Naive B cell (primary cell): ENCODE measurements around the gene BRSK2. TPM values are rescaled to one million over a fixed set of nuclear protein-coding genes. Genes with fewer than 3 reads are reported as not detected.
A peak's percentile ranks its signal among the peaks of the same experiment; 100 is the strongest.
"Not testable (repeated sequence)": the region's sequence is repeated elsewhere in the genome, so short reads cannot be mapped to it uniquely, and the experiment has no call there.

ENCODE experiments used
- ATAC-seq, 2 donors: fragments of 150-1000 bp; cut with Tn5 transposase; 2 replicates each; pipeline ENCODE4 v1.10.0; 2021; ENCODE audit warnings: low read depth in 2 of 2, mild to moderate bottlenecking in 2 of 2, moderate library complexity in 2 of 2
- DNase-seq: peaks from one replicate; pipeline ENCODE4 v3.0.0; 2022
- H3K27ac Mint-ChIP-seq, 6 donors: one replicate each; pipeline ENCODE4 v1.8.0; 2020 to 2022; ENCODE audit warnings: mild to moderate bottlenecking in 6 of 6, mixed read lengths in 6 of 6, moderate library complexity in 5 of 6, inconsistent platforms in 2 of 6
- H3K27me3 Mint-ChIP-seq, 3 donors: one replicate each; pipeline ENCODE4 v1.8.0; 2021 to 2022; ENCODE audit warnings: mixed read lengths in 3 of 3, mild to moderate bottlenecking in 1 of 3
- H3K36me3 Mint-ChIP-seq, 2 donors: one replicate each; pipeline ENCODE4 v1.8.0; 2020 to 2022; ENCODE audit warnings: mixed read lengths in 2 of 2, inconsistent platforms in 1 of 2, mild to moderate bottlenecking in 1 of 2
- H3K4me1 Mint-ChIP-seq, 3 donors: one replicate each; pipeline ENCODE4 v1.8.0; 2020 to 2022; ENCODE audit warnings: mixed read lengths in 3 of 3, inconsistent platforms in 1 of 3, mild to moderate bottlenecking in 1 of 3, moderate library complexity in 1 of 3
- H3K4me3 Mint-ChIP-seq, 8 donors: one replicate each; pipeline ENCODE4 v1.8.0; 2020 to 2022; ENCODE audit warnings: mild to moderate bottlenecking in 8 of 8, mixed read lengths in 8 of 8, moderate library complexity in 8 of 8, inconsistent platforms in 2 of 8
- H3K9me3 Mint-ChIP-seq, 7 donors: one replicate each; pipeline ENCODE4 v1.8.0; 2020 to 2022; ENCODE audit warnings: mixed read lengths in 7 of 7, mild to moderate bottlenecking in 5 of 7, inconsistent platforms in 2 of 7, moderate library complexity in 1 of 7
- polyA plus RNA-seq, 6 donors: library from polyadenylated mRNA; unstranded; fragments of 300-500 nt; fragmentation: Illumina TruSeq; gene quantifications; one replicate each; pipeline ENCODE4 v1.2.3, GENCODE V29; 2021; ENCODE audit warnings: low read depth in 6 of 6

Gene BRSK2
- polyA plus RNA-seq, 6 donors from 2014 or later, result 0.10 TPM; not detected in 4

DNA sequence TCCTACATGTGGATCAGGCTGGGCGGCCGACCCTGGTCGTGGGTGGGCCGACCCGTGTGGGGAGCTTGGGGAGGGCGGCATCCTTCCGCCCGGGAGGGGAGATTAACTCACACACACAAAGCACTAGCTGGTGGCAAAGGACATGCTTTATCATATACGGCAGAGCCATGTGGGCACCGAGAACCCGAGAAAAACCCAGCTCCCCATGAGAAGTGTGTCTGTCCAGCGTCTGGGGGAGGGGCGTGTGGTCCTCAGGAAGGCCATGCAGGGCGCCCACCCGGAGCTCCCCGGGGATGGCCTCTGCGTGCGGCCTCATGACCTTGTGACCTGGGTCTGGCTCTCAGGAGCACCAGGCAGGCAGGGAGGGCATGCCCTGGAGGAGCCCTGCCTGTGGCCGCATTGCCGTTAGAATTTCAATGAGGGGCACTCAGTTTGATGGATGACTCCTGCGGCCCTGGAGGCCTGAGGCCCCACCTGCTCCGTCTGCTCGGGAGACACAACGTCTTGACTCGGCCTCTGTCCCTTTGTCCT, 40.9 kb upstream of the BRSK2 start:
- H3K4me1 Mint-ChIP-seq, result peaks cover 0 to 3% (median 0%) of the 10 kb centered on the region in 3 donors
- no peak for ATAC-seq

DNA sequence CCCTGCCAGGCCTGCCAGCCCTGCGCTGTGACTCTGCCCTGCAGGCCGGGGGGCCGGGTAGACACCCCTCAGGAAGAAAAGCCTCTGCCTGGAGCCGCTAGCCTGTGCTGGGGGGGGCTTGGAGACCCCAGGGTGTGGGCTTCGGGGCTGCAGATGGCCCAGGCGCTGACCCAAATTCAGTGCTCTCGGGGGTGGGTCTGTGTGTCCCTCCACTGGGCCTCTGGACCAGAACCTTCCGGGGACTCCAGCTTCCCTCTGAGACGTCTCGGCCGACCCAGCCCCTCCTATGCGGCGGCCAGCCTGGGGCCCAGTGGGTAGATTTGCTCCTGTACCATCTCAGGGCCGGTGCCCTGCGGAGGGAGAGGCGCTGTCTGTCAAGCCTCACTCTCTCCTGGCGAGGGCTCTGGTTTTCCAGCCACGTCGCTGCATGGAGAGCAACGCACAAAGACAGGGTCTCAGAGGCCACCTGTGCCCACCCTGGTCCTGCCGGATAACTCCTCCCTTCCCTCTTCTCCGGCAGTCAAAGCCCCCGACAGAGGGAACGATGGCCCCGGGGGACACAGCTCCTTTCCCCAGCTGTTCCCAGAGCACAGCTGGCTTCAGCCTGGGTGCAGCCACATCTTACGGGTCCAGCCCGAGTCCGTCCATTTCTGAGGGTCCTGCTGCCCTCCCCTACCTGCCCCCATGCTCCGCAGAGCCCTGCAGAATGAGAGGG, 40.2 kb upstream of the BRSK2 start:
- no peak for DNase-seq
- Mint-ChIP-seq H3K9me3 (no peaks in the 10 kb centered on the region), H3K4me3 (no peak overlapping the region), H3K27me3 (peaks cover 0 to 13% (median 0%) of the 10 kb centered on the region in 3 donors), H3K36me3 (no peaks in the 10 kb centered on the region), H3K27ac (no peak overlapping the region), H3K4me1 (peaks cover 0 to 3% (median 0%) of the 10 kb centered on the region in 3 donors)
- ATAC-seq, result no peak

More for the DNA sequence above, 40.9 kb upstream of the BRSK2 start:
- H3K27me3 Mint-ChIP-seq, result peaks cover 0 to 7% (median 0%) of the 10 kb centered on the region in 3 donors
- H3K9me3 Mint-ChIP-seq, result no peaks in the 10 kb centered on the region
- H3K27ac Mint-ChIP-seq, result no peak overlapping the region
- no peaks in the 10 kb centered on the region for H3K36me3 Mint-ChIP-seq
- H3K4me3 Mint-ChIP-seq, result no peak overlapping the region
- DNase-seq, result no peak

DNA sequence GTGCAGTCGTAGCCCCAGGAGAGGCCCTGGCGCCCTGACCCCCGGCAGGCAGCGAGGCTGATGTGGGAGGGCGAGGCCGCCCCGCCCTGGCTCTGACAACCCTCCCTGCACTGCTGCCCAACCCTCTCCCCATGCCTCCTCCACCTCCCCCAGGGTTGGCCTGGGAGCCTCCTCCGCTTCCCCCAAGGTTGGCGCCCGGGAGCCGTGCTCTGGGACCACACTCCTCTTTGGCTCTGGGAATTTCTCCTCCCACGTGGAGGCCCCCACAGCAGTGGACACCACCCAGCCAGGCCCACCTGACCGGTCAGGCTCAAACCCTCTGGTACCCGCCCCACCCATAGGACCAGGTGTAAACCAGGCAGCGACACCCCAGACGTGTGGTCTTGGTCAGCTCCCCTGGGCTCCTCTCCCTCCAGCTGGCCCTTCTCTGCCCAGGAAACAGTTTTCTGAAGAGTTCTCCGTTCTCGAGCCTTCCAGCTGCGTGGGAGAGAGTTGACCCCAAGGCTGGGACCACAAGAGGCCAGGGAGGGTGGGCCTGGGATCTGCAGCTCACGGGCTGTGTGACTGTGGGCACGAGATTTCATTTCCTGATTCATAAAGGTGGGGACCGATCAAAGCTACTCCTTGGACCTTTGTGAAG, 39.5 kb upstream of the BRSK2 start:
- peaks cover 0 to 13% (median 0%) of the 10 kb centered on the region in 3 donors for H3K27me3 Mint-ChIP-seq
- no peaks in the 10 kb centered on the region for H3K9me3 Mint-ChIP-seq
- H3K36me3 Mint-ChIP-seq, result no peaks in the 10 kb centered on the region
- DNase-seq (no peak), ATAC-seq (no peak)
- no peak overlapping the region for H3K27ac Mint-ChIP-seq
- peaks cover 0 to 3% (median 0%) of the 10 kb centered on the region in 3 donors for H3K4me1 Mint-ChIP-seq
- H3K4me3 Mint-ChIP-seq, result no peak overlapping the region

DNA sequence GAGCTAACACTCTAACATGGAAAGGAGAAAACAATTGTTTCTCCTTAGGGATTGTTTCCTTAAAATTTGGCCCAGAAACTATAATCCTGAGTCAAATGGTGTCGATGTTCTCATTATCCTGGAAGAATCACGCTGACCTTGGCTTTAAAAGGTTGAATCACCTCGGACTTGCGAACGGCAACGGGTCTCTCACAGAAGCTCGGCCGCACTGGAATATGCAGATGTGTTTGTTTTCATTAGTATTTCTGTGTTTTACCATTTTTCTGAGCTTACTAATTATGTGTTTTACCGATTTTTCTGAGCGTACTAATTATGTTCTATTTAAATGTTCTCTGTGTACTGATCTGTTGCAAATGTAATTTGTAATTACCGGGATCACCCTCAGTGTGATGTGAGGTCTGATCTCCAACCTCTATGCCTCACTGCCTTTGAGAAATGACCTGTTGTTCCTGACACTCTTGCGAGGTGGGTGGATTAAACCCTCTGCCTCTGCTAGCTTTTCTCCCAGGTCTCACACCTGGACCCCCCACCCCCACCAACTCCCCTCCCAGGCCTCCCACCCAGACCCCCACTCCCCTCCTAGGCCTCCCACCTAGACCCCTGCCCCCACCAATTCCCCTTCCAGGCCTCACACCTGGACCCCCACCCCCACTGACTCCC, 38.3 kb upstream of the BRSK2 start:
- no peak overlapping the region for H3K27ac Mint-ChIP-seq
- H3K36me3 Mint-ChIP-seq, result no peaks in the 10 kb centered on the region
- no peak for ATAC-seq

DNA sequence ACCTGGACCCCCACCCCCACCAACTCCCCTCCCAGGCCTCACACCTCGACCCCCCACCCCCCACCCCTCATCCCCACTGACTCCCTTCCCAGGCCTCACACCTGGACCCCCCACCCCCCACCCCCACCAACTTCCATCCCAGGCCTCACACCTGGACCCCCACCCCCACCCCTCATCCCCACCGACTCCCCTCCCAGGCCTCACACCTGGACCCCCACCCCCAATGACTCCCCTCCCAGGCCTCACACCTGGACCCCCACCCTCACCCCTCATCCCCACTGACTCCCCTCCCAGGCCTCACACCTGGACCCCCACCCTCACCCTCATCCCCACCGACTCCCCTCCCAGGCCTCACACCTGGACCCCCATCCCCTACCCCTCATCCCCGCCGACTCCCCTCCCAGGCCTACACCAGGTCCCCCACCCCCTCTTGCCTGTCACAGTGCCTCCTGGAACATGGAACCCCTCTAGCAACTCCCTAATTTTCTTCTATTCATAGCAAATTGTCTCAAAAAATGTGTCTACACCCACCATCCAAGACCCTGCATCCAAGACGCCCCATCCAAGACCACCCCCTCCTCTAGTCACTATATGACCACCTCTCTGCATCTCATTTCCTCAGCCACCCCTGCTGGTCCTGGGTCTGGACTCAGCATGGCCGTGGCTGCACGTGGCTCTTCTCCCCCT, 36.9 kb upstream of the BRSK2 start:
- Mint-ChIP-seq H3K27ac (no peak overlapping the region), H3K27me3 (peaks cover 7 to 27% (median 16%) of the 10 kb centered on the region in 3 donors), H3K4me1 (peaks cover 0 to 5% (median 0%) of the 10 kb centered on the region in 3 donors), H3K4me3 (no peak overlapping the region), H3K36me3 (no peaks in the 10 kb centered on the region), H3K9me3 (no peaks in the 10 kb centered on the region)
- DNase-seq, result no peak
- no peak for ATAC-seq

More for the DNA sequence above, 38.3 kb upstream of the BRSK2 start:
- H3K4me3 Mint-ChIP-seq, result no peak overlapping the region
- no peak for DNase-seq
- H3K4me1 Mint-ChIP-seq, result no peaks in the 10 kb centered on the region
- no peaks in the 10 kb centered on the region for H3K9me3 Mint-ChIP-seq
- H3K27me3 Mint-ChIP-seq, result peaks cover 2 to 20% (median 8%) of the 10 kb centered on the region in 3 donors

DNA sequence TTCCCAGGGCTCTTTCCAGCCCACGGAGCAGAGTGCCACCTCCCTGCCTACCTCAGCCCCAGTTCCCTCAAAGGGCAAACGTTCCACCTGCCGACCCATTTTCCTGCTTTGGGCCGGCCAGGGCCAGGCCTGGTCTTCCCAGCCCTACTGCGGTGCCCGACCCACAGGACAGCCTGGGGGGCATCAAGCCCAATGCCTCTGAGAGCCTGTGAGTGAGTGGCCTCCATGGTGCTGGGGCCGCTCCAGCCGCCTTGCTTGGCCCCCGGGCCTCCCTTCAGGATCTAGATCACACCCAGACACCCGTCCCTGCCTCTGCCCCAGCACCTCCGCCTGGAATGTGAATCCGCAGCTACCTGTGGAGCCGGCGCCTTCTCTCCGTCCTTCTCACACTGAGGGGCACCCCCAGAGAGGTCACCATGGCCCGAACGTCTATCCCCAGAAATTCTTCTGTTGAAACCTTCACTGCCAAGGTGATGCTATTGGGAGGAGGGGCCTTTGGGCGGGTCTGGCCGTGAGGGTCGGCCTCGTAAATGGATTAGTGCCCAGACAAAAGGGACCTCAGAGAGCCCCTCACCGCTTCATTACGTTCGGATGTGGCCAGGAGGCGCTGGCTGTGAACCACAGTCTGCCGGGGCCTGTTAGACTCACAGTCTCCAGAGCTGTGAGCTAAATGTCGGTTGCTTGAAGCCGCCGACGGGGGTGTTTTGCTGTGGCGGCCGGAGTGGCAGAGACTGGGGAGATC, 36.2 kb upstream of the BRSK2 start:
- H3K27ac Mint-ChIP-seq, result no peak overlapping the region
- DNase-seq (no peak), ATAC-seq (no peak)
- peaks cover 0 to 5% (median 0%) of the 10 kb centered on the region in 3 donors for H3K4me1 Mint-ChIP-seq
- no peak overlapping the region for H3K4me3 Mint-ChIP-seq
- no peaks in the 10 kb centered on the region for H3K36me3 Mint-ChIP-seq
- H3K27me3 Mint-ChIP-seq, result peaks cover 7 to 27% (median 16%) of the 10 kb centered on the region in 3 donors
- no peaks in the 10 kb centered on the region for H3K9me3 Mint-ChIP-seq

DNA sequence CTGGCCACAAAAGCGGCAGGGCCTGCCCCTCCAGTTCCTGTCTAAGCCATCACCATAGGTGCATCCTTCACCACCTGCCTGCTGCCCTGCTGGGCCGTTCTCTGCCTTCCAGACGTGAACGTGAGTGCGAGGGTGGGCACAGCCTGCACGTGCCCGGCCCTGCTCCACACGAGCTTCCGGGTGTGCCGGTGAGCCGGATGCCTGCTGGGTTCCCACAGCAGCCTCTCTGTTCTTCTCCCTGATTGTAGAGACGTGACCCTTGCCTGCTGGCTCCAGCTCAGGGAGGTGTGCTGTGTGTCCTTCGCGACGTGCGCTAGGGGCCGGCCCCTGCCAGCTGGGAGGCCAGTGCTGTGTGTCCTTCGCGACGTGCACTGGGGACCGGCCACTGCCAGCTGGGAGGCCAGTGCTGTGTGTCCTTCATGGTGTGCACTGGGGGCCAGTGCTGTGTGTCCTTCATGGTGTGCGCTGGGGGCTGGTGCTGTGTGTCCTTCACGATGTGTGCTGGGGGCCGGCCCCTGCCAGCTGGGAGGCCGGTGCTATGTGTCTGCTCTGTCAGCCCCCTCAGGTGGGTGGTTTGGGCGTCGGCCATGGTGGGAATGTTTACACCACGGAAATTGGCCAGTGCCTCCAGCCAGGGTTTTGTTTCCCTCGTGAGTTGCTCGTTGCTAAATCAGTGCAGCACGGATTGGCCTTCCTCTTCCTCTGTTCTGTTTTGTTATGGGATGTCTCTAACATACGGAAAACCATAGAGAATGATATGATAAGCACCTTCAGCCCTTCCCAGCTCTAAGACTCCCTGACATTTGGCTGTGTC, 35.4 kb upstream of the BRSK2 start:
- H3K27me3 Mint-ChIP-seq, result peaks cover 7 to 27% (median 16%) of the 10 kb centered on the region in 3 donors
- H3K9me3 Mint-ChIP-seq, result no peaks in the 10 kb centered on the region
- no peaks in the 10 kb centered on the region for H3K36me3 Mint-ChIP-seq
- no peak overlapping the region for H3K4me3 Mint-ChIP-seq
- peaks cover 0 to 5% (median 0%) of the 10 kb centered on the region in 3 donors for H3K4me1 Mint-ChIP-seq
- H3K27ac Mint-ChIP-seq, result no peak overlapping the region
- DNase-seq, result no peak
- ATAC-seq, result no peak

DNA sequence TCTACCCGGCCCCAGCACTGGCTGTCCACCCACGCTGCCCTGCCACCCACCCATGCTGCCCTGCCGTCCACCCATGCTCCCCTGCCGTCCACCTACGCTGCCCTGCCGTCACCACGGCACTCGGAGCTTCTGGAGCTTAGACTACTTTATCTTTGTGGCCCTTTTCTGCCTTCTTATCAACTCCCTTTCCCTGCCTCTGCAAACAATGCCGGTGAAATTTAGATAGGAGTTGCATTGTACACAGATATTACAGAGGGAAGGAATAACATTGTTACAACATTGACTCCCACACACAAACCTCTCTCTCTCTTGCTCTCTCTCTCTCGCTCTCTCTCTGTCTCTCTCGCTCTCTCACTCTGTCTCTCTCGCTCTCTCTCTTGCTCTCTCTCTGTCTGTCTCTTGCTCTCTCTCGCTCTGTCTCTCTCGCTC, 33.7 kb upstream of the BRSK2 start:
- no peaks in the 10 kb centered on the region for H3K9me3 Mint-ChIP-seq
- DNase-seq (no peak), ATAC-seq (no peak)
- H3K4me3 Mint-ChIP-seq, result peak overlapping the region in 1 of 8 donors; percentile 48
- H3K27ac Mint-ChIP-seq, result peak overlapping the region in 2 of 6 donors; percentile 70 to 88
- H3K36me3 Mint-ChIP-seq, result no peaks in the 10 kb centered on the region
- peaks cover 7 to 33% (median 20%) of the 10 kb centered on the region in 3 donors for H3K27me3 Mint-ChIP-seq
- peaks cover 0 to 5% (median 0%) of the 10 kb centered on the region in 3 donors for H3K4me1 Mint-ChIP-seq

DNA sequence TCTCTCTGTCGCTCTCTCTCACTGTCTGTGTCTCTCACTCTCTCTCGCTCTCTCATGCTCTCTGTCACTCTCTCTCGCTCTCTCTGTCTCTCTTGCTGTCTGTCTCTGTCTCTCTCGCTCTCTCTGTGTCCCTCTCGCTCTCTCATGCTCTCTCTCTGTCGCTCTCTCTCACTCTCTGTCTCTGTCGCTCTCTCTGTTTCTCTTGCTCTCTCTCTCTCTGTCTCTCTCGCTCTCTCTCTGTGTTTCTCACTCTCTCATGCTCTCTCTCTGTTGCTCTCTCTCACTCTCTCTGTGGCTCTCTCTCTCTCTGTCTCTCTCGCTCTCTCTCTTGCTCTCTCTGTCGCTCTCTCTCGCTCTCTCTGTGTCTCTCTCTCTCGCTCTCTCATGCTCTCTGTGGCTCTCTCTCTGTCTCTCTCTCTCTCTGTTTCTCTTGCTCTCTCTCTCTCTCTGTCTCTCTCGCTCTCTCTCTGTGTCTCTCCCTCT, 33.2 kb upstream of the BRSK2 start:
- ATAC-seq (no peak), DNase-seq (no peak)
- Mint-ChIP-seq H3K36me3 (no peaks in the 10 kb centered on the region), H3K27ac (peak overlapping the region in 3 of 6 donors; percentile 3 to 88 (median 9)), H3K27me3 (peaks cover 7 to 33% (median 20%) of the 10 kb centered on the region in 3 donors), H3K4me1 (peaks cover 0 to 5% (median 0%) of the 10 kb centered on the region in 3 donors), H3K9me3 (no peaks in the 10 kb centered on the region), H3K4me3 (no peak overlapping the region)

DNA sequence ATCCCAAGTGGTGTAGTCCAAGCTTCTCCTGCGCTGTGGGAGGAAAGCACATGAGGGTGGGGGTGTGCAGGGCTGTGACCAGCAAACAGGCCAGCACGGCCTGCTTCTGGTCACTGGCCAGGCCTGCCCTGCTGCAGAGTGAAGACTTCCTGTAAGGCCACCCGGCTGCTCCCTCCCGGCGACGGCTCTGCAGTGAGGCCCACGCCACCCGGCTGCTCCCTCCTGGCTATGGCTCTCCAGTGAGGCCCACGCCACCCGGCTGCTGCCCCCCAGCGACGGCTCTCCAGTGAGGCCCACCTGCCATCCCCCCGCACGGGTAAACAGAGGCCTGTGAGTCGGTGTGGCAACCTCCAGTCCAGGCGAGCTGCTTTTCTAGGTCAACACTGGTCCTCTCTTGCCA, 31.4 kb upstream of the BRSK2 start:
- Mint-ChIP-seq H3K27ac (no peak overlapping the region), H3K9me3 (peaks cover 0 to 10% (median 0%) of the 10 kb centered on the region in 7 donors), H3K4me1 (peaks cover 0 to 5% (median 0%) of the 10 kb centered on the region in 3 donors), H3K4me3 (no peak overlapping the region), H3K36me3 (no peaks in the 10 kb centered on the region), H3K27me3 (peaks cover 11 to 32% (median 20%) of the 10 kb centered on the region in 3 donors)
- ATAC-seq (no peak), DNase-seq (no peak)

DNA sequence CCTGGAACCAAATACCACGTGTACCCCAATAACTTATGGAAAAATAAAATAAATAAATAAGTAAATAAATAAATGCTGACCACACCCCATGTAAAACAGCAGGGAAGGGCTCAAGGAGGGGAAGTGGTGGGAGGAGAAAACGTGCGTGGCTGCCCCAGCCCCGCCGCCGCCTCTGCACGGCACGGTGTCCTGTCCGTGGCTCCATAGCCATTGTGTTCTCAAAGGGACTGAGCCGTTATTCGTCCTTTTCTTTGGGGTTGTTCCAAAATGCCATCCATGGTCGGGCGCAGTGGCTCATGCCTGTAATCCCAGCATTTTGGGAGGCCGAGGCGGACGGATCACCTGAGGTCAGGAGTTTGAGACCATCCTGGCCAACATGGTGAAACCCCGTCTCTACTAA, 30.8 kb upstream of the BRSK2 start:
- not testable (repeated sequence) for DNase-seq, ATAC-seq, H3K4me1 Mint-ChIP-seq, H3K36me3 Mint-ChIP-seq, H3K4me3 Mint-ChIP-seq, H3K27ac Mint-ChIP-seq
- Mint-ChIP-seq H3K27me3 (peaks cover 11 to 26% (median 20%) of the 10 kb centered on the region in 3 donors), H3K9me3 (peaks cover 3 to 16% (median 6%) of the 10 kb centered on the region in 7 donors)
